Stimulated activated CD4-positive, alpha-beta T cell treated with anti-CD3 and anti-CD28 coated beads, Interleukin-4, amount 100 ng/mL, for 24 hours (primary cell): Measurements from ENCODE around the gene LRRN2.
"Not testable (repeated sequence)": the region's sequence is repeated elsewhere in the genome, so short reads cannot be mapped to it uniquely, and the experiment has no call there.

Source experiments
- DNase-seq: peaks from one replicate; pipeline ENCODE4 v3.0.0-alpha.2; 2020

The LRRN2 gene

DNA sequence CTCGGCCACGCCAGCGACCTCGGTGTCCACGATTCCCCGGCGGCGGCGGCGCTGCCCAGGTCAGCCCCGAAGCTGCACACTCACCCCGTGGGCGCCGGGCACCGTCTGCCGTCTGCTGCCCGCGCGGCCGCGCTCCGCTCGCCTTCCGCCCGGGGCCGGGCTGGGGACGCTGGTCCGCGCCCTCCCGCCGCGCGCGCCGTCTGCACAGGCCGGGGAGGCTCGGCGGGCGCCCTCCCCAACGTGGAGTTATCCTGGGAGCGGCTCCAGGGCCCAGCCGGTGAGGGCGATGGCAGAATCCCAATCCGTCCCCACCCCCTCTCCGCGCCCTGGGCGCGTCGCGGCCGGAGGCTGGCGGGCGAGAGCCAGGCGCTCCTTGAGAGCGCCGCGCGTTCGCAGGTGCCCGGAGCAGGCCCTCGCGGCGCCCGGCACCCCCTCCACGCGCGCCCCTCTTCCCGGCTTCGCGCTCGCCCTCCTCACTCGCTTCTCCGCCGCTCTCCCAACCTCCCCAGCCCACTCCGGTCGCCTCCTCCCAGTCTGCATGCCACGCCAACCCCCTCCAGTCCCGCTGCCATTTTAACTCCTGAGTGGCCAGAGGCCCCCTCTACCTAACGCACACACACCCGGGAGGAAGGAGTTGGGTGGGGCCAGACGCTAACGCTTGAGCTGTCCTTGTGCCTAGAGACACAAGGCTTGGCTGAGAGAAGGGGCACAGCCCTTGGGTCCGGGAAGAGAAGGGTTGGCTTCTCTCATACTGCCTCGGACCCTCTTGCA, at the start of gene LRRN2:
Gene LRRN2, minus strand, starts transcription at position 503 of the 771 bp plus-strand sequence. CDS start 65,746 bp downstream, outside the sequence.
- no peak for DNase-seq

DNA sequence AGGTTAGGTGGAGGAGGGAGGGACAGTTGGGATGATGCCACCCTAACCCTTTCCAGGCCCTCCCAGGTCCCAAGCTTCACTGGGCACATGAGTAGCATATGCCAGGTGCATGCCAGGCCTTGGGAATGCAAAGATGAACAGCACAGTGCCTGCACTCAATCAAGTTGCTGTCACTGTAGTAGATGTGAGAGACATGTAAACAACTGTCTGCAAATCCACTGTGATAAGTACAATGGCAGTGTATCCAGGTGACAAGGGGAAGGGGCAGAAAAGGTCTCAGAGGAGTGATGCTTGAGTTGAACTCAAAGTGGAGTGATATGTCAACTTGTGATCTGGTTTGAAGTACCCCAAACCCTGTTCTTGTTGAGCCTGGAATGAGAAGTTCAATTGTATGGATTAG, 49.5 kb upstream of the LRRN2 start:
- DNase-seq = no peak

GRCh38 chr1:204733869-204734596, 48.5 kb upstream of the LRRN2 start:
- DNase-seq = no peak

- DNase-seq = no peak
These were observed 47.8 kb upstream of the LRRN2 start for GRCh38 chr1:204733289-204733688.

DNA sequence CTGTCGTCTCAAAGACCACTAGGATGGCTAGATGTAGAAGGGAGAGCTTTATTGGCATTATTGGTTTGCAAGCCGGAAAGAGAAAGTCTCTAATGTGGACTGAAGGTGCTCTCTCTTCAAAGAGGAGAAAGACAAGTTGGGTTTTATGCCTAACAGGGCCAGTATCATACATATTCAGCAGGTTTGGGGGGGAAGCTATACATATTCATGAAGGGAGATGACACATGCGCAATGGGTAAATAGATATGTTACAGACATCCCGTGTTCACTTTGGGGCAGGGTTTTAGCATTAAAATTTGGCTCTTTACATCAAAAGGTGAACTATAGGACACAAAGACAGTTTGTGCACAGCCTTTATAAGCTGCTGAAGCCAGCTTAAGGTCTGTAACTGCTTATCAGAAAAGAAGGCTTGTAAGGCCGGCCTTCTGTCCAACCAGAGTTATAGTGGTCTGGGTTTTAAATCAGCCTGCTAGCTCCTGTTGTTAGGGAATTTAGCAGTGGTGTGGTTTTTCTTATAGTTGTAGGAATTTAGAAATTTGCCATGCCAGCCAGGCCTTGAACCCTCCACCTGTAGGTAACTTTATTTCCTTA, 46.5 kb upstream of the LRRN2 start:
- DNase-seq = no peak

- DNase-seq = no peak
These were observed 46.0 kb upstream of the LRRN2 start for GRCh38 chr1:204731509-204731908.

DNA sequence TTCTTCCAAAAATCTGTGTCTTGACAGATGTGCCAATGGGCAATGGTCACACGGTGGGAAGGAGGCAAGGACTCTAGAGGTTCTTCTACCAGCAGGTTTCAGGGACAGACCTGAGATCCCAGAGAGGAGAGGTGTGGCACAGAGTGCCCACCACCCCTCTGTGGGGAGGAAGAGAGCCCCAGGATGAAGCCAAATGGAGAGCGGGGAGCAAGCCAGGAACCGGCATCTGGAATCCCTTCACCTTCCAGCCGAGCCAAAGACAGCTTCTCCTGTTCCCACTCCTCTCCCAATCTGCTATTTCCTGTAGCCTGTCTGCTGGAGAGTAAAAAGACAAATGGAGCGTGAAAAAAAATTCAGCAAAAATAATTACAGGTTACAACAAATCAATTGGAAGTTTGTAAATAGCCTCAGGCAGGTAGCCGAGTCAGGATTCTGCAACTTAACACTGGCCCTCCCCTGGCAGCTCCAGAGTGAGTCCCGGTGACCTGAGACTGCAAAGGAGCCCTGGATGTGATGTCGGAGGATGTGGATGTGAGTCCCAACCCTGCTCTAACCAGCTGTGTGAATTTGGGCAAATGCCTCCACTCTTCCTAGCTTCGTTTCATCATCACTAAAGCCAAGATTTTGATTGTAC, 45.4 kb upstream of the LRRN2 start:
- DNase-seq = no peak

- no peak for DNase-seq
These were observed 44.0 kb upstream of the LRRN2 start for GRCh38 chr1:204729516-204729915.

- no peak for DNase-seq
These were observed 42.9 kb upstream of the LRRN2 start for GRCh38 chr1:204728456-204728855.

DNA sequence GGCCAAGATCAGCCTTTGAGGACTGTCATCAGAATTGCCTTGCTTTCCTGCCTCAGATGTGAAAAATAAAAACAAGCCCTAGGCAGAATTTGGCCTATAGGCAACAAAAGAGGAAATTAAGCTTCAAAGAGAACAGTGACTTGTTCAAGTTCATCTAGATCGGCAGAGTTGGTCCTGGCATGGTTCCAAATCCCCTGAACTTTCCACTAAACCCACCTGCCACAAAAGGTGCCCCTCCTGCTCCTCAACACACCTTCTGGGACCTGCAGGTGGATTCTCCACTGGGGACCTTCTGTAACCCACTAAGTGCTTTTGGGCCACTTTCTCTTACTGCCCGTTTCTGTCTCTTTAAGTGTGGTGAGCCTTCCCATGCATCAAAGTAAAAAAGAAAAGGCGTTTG, 42.5 kb upstream of the LRRN2 start:
- DNase-seq = no peak

- DNase-seq = not testable (repeated sequence)
These were observed 41.9 kb upstream of the LRRN2 start for GRCh38 chr1:204727438-204727837.

- no peak for DNase-seq
These were observed 40.9 kb upstream of the LRRN2 start for GRCh38 chr1:204726478-204726877.

GRCh38 chr1:204725821-204726448, 40.4 kb upstream of the LRRN2 start:
- DNase-seq = no peak

- no peak for DNase-seq
These were observed 37.7 kb upstream of the LRRN2 start for GRCh38 chr1:204723131-204723787.

DNA sequence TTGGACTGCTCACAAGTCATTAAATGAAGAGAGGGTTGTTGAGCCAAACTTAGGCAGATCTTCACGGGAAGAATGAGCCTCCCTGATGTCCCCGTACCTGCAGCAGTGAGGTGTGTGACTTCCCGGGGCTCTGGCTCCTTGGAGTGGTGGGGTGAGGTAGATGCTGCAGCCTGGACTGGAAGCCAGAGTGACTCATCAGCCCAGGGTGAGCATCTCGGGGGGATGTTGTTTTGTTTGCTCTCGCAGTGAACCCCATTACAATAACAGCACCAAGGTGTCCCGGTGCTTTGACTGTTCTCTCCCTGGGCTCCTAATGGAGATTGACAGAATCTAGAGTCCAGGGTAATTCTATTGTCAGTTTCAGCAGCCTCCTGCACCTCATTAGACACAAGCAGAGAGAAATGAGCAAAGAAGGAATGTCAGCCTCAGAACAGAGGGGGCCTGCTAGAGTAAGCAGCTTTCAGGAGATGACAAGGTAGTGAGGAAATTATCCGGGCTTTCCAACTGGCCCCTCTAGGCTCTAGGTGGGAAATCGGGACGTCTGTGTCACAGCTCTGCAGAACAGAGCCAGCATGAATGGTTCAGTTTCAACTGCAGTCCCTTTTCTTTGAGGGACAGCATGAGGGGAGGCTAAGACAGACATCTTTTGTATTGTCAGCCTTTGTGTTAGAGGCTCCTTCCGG, 36.0 kb upstream of the LRRN2 start:
- DNase-seq = no peak

- DNase-seq = no peak
These were observed 31.1 kb upstream of the LRRN2 start for GRCh38 chr1:204716660-204717059.

GRCh38 chr1:204714861-204715511, 29.4 kb upstream of the LRRN2 start:
- DNase-seq = no peak

DNA sequence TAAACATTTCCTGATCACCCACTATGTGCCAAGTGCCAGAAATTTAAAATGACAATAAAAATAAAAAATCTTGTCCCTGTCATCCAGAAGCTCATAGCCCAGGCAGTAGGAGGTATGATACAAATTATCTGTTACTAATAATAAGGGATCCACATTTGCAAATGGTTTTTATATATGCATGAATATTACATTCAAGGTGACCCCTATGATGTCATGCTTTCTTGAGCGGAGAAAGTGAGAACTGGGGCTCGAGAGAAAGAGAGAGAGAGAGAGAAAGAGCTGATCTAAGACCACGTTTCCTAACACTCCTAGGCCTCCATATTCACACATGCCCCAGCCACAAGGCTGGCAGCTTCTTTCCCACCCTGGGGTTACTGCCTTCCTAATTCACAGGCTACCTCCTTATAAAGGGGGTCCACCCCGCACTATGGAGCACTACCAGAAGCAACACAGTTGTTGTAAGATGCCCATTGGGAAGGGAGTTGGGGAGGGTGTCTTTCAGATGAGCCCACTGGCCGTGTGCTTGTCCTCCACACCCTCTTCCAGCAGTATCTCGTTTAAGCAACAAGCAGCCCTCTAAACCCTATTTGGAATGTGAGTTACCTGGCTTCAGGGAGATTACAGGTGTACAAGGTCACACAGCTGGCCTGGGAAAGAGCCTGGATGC, 28.8 kb upstream of the LRRN2 start:
- DNase-seq = no peak

- no peak for DNase-seq
These were observed 28.0 kb upstream of the LRRN2 start for GRCh38 chr1:204713541-204713940.

DNA sequence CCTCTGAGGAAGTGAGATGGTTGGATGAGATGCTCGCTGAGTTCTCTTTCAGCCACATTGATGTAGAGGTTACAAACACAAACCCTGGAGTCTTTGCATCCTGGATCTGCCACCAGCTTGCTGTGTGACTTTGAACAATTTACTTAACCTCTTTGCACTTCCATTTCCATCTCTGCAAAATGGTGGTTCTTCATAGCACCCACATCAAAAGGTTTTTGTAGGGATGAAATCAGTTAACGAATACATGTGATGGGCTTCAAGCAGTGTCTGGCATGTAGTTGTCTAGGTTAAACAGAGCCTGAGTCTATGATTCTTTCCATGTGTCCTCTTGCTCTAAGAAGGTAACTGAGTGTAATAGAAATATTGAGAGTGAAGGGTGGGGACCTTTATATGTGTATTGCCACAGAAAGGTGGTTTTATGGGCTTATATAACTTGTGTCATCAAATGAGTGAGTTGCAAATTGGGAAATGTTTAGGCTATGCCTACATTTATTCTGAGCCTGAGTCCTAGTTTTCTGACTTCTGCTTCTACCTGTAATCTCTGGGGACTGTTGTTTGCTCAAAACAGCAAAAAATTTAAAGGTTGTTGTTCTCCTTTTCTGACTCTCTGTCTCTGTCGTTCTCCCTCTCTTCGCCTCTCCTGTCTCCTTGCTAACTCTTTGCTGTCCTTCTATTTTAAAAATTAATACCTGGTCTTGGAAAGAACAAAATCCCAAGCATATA, 27.3 kb upstream of the LRRN2 start:
- DNase-seq = no peak
